Hepatocyte (in vitro differentiated cells): ENCODE measurements around the gene EXOC6B.

Source experiments
- CTCF ChIP-seq: fragments of 200-600 bp; sonication (generic); IDR thresholded peaks from 2 replicates; pipeline ENCODE4 v1.5.1; 2016; ENCODE audit warnings: antibody characterized with exemption, mild to moderate bottlenecking; ENCODE audit not compliant: poor library complexity
- EZH2phosphoT487 ChIP-seq: fragments of 200-600 bp; sonication (generic); IDR thresholded peaks from one replicate; pipeline ENCODE4 v1.6.1; 2018; ENCODE audit warnings: antibody characterized with exemption, mild to moderate bottlenecking, low read depth, moderate library complexity; ENCODE audit not compliant: unreplicated experiment, severe bottlenecking

- TF ChIP-seq CTCF (no peak), EZH2phosphoT487 (no peak)
These were observed 399.8 kb downstream of the EXOC6B start for GRCh38 chr2:72425996-72426395.
